ENCODE data around the gene MIER2.
"Not testable (repeated sequence)": the region's sequence is repeated elsewhere in the genome, so short reads cannot be mapped to it uniquely, and the experiment has no call there.

MIER2 gene

DNA sequence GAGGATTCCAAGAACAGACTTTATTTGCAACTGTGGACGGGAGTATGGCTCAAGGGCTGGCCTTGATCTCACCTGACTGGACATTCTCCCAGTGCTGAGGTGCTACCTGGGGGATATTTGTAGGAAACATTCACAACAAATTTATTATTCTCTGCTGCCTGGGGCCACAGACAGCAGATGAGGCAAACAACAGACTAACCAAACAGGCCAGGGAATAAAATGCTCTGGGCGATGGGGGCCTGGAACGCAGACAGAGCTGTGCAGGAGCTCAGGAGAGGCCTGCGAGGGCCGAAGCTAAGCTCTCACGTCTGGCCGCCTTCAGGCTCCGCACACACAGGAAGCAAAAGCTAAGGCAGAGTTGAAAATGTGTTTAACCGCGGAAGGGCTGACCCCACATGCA, 61.2 kb downstream of the MIER2 start:
- no peak for DNase-seq (ENCODE audit: low read depth)

DNA sequence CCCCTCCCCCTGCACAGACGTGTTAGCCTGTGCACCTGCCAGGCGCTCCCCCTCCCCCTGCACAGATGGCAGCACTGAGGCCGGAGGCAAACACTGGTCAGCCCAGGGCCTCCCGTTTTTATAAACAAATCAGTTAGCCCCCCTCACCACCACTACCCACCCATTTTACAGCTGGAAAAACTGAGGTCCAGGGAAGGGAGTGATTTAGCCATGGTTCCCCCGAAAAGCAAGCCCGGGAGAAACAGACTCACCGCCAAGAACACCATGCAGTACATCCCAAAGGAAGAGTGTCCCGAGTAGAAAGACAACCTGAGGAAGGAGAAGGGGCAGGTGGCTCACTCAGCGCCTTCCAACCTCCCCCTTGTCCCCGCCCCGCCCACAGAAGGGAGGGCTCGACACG, 62.1 kb downstream of the MIER2 start:
- DNase-seq (ENCODE audit: low read depth): no peak

DNA sequence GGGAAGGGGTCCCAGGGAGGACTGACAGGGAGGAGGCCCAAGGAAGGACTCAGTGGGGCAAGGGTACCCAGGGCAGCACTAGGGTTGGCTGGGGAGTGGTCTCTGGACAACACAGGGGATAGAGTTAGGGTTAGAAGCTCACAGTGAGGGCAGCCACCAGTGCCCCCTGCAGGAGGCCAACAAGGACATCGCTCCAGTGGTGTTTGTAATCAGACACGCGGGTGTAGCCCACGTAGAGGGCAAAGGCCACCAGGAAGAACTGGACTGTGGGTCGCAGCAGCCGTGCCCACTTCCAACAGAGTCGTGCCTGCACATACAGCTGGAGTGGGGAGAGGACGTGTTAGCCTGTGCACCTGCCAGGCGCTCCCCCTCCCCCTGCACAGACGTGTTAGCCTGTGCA, 62.6 kb downstream of the MIER2 start:
- no peak for DNase-seq (ENCODE audit: low read depth)

DNA sequence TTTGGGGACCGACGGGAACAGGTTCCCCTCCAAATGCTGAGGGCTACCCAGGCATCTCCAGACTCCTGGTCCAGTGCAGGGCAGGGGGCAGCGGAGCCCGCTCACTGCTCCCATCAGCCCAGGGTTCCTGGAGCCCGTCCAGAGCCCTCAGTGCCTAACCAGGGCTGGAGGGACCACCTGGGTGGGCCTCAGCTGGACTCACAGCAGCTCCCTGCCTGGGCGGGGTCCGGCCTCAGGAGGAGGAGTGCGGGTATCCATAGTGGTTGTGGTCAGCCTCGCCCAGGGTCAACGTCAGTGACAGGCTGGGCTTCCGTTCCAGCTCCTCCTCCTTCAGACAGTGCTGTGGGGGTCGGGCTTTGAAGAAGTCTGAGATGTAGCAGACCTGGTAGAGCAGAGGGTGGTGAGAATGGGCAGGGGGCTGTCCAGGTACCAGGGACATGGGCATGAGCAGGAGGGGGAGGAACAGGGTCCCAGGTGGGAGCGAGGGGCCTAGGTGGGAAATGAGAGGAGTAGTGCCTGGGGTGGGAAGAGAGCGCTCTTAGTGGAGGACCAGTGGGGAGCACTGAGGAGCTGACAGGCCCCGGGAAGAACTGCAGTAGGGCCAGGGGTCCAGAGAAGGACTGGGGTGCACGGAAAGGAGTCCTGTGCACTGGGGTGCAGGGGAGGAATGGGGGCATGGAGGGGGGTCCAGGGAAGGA, 63.3 kb downstream of the MIER2 start:
- no peak for DNase-seq (ENCODE audit: low read depth)

DNA sequence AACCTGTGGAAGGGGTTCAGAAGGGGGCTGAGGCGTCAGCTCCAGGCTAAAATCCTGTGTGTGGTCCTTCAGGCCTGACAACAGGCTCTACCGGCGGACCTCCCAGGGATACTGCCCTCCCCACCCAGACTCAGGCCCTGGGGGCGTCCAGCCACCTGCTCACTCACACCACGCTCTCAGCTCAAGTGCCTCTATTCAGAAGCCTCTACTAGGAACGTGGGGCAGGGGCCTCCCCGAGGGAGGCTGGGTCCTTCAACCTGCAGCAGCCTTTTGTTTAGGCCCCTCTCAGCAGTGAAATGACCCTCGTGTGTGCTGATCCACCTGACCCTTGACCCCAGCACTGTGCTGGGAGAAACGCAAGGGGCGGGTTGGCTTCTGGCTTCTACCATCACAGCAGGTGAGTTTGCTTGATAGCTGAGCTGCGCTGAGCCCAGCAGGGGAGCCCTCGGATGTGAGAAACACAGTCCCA, 64.0 kb downstream of the MIER2 start:
- no peak for DNase-seq (ENCODE audit: low read depth)

DNA sequence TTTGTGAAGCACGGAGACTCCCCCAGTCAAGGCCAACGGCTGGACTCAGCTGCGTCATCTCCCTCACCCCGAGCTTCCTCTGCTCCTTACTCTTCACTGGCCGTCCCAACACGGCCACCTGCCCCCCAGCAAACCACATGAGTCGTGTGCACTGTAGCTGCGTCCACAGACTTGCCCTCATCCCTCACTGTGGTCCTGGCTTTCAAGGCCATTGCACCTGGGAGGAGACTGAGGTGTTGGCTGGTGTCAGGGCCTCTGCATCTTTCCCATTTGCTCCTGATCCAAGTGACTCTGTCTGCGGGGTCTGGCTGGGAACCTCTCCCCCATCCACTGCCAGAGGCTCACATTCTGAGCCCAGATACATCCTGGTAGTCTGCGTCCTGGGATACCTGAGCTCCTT, 64.9 kb downstream of the MIER2 start:
- DNase-seq (ENCODE audit: low read depth): no peak

DNA sequence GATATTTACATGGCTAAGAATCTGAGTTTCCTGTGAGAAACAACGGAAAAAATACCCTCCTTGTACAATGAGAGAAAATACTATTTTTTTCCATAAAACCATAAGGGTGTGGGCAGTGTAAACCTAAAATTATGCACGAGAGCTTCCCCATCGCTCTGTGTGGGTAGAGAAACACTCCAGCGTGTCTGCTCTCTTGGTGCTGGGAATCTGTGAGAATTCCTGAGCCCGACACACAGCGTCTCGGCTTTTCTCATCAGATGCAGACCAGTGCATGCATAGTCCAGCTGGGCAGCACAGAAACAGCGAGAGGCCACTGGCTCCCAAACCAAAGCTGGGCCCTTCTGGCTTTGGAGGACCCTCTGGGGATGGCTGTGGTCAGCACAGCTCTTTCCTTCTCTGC, 65.4 kb downstream of the MIER2 start:
- DNase-seq (ENCODE audit: low read depth): no peak

DNA sequence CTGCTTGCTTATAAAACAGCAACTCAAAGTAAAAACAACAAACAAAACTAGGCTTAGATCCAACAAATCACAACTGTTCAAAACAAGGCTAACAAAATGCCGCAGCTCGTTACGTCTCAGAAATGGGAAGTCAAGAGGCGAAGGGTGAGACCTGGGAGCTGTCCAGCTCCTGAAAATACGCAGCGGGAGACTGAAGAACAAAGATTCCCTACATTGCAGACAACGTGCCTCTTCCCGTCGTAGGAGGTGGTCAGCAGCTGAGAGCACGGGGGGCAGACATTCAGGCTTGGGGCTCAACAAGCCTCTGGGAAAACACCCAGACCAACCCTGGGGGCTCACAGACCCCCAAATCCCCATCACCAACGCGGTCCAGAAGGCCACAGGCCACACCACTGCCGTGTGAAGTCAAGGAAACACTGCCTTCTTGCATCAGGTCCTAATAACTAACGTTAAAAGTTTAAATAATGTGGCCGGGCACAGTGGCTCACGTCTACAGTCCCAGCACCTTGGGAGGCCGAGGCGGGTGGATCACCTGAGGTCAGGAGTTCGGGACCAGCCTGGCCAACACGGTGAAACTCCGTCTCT, 66.9 kb downstream of the MIER2 start:
- DNase-seq (ENCODE audit: low read depth): no peak

DNA sequence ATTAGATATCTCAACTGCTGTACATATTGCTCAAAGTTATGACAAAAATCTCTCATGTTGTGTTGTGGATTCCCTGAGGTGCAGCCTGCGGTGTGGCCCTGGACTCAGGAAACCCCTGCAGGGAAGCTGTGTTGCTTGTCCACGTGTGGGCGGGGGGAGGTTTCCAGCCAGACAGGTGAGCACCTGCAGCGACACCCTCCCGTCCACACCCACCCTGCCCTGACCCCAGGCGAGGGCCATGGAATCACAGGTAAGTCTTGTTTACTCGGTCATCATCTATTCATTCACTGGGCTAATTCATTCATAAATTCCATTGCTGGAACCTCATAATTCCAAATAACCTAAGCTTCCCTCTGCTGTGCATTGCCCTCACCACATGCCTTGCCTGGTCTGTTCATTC, 67.5 kb downstream of the MIER2 start:
- no peak for DNase-seq (ENCODE audit: low read depth)

DNA sequence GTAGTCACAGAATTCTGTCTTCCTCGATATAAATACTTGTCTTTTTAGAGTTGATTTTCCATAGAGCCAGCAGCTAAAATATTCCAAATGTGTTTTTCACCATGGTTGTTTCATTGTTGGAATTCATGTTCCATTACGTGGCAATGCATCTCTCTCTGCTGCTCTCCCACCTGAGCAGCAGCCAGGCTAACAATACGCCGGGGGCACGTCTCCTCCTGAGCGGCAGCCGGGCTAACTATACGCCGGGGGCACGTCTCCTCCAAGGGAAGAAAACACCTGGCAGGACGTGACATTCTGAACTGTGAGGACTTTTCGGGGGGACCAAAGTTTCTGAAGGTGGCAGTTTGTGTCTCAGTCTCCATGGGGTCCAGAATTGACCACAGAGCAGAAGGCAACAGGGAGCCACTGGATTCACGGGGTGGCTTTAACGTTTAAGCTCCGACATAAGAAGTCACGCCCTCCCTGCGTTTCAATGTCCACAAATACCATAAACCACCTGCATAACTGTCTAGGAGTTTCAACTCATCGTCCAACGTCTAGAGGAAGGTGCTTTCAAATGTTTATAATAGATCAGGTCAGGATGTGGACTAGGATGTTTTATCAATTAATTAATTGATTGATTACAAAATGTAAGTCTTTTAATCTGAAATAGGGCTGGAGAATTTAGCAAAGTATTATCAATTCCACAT, 68.5 kb downstream of the MIER2 start:
- DNase-seq (ENCODE audit: low read depth): no peak

DNA sequence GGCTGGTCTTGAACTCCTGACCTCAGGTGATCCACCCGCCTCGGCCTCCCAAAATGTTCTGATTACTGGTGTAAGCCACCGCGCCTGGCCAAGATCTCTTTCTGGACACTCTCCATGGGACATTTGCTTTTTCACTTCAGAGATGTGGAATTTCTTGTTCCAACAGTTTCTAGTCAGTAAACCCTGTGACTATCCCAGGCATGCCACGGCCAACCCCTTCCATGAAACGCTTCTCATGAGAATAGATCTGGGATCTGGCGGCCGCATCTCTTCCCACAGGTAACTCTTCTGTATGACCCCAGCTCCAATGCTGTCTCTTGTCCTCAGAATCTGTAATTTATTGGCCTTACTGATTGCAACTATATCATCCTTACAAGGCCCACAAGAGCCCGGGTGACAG, 69.6 kb downstream of the MIER2 start:
- no peak for DNase-seq (ENCODE audit: low read depth)

DNA sequence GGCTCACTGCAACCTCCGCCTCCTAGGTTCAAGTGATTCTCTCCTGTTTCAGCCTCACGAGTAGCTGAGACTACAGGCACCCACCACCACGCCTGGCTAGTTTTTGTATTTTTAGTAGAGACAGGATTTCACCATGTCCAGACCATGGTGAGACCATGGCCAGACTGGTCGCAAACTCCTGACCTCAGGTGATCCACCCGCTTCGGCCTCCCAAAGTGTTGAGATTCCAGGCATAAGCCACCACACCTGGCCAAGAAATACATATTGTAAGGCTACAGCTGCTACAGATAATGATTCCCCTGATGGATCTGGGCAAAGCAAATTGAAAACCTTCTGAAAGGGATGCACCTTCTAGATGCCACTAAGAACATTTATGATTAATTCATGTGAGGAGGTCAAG, 71.2 kb downstream of the MIER2 start:
- DNase-seq (ENCODE audit: low read depth): no peak

DNA sequence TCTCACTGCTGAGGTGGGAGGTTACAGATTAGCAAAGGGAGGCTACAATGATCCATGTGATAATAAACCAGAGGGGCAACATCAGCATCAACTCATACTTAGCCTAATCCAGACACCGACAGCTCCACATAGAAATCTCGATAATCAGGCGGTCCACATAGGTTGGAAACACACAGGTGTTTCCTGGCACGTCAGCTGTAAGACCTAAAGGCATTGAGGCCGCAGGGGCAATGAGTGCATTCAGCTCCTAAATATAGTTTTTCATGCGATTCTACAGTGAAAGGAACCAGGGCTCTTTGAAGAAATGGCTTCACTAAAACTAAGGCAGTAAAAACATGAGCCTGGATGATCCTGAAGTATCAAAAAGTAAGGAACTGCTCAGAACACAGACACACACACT, 72.7 kb downstream of the MIER2 start:
- no peak for DNase-seq (ENCODE audit: low read depth)

DNA sequence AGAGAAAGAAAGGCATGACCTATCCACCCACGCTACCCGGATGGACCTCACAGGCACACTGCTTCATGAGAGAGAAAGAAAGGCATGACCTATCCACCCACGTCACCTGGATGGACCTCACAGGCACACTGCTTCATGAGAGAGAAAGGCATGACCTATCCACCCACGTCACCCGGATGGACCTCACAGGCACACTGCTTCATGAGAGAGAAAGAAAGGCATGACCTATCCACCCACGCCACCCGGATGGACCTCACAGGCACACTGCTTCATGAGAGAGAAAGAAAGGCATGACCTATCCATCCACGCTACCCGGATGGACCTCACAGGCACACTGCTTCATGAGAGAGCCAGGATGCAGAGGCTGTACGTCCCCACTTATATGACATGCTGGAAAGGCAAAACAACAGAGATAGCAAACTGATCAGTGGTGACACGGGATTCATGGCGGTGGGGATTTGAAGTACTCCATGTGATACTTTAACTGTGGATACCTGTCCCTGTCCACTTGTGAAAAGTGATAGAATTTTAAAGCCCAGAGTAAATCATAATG, 73.8 kb downstream of the MIER2 start:
- not testable (repeated sequence) for DNase-seq (ENCODE audit: low read depth)

DNA sequence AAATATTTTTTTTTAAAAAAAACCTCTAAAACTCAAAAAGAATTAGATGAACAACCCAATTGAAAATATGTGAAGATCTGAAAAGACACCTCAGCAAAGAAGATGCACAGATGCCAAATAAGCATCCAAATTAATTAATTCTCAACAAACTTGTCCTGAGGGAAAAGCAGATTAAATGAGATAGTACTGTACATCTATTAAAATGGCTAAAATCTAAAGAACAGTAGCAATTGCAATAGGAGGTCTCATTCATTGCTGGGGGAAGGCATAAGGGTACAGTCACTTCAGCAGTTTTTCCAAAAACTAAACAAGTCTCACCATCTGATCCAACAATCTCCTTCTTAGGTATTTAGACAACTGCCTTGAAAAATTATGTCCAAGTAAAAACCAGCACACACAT, 75.4 kb downstream of the MIER2 start:
- DNase-seq (ENCODE audit: low read depth): no peak

DNA sequence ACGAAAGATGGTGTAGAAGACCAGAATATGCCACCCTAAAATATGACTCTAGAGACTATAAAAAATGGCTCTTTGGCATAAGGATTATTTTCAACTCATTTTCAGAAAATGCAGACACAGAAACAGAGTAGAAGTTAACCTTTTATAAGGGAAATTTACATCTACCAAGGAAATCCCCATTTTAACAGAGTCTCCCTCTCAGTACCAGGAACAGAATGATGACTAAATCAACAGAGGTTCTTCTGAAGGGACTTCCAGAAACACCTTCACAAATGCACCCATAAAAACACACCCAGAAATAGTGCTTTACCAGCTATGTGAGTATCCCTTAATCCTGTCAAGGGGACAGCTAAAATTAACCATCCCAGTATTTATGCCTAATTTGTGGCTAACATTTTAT, 82.5 kb downstream of the MIER2 start:
- no peak for DNase-seq (ENCODE audit: low read depth)

DNA sequence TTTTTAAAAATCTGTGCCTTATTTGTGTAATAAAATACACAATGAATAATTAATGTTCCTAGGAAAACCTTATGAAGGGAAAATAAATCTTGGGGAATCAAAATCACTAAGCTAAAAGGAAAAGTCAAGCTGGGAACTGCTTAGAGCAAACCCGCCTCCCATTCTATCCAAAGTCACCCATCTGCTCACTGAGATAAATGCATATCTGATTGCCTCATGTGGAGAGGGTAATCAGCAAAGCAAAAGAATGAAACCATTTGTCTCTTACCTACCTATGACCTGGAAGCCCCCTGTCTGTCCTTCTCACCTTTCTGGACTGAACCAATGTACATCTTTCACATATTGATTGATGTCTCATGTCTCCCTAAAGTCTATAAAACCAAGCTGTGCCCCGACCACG, 87.8 kb downstream of the MIER2 start:
- DNase-seq (ENCODE audit: low read depth): not testable (repeated sequence)

Measured in activated T-cell treated with anti-CD3 and anti-CD28 coated beads for 24 hours (primary cell).